Kidney (tissue), 14 donors: ENCODE measurements around the gene LIPC. TPM values are rescaled to one million over a fixed set of nuclear protein-coding genes. Genes with fewer than 3 reads are reported as not detected.

Experiments
- DNase-seq, 5 donors: peaks; one replicate each; pipeline ENCODE4 v3.0.0-alpha.2; 2013 to 2020
- FAIRE-seq: peaks from 2 replicates; lab custom pipeline; 2012; peaks lifted over from hg19 to GRCh38; lab: Jason Lieb, UNC
- H3K27ac ChIP-seq, 2 donors: one replicate each; pipeline ENCODE4 v1.7.0; 2013; ENCODE audit warnings: low read depth in 2 of 2, low read length in 2 of 2, inconsistent platforms in 1 of 2
- H3K27me3 ChIP-seq: one replicate; pipeline ENCODE4 v1.7.1; 2013; ENCODE audit warnings: low read length, inconsistent platforms; ENCODE audit not compliant: control insufficient read depth, insufficient read depth
- H3K36me3 ChIP-seq, 3 donors: one replicate each; pipeline versions ENCODE4 v1.7.0 to v1.7.1; 2013; ENCODE audit warnings: low read length in 3 of 3, control low read depth in 1 of 3, inconsistent platforms in 1 of 3; ENCODE audit not compliant: insufficient read depth in 3 of 3, control insufficient read depth in 2 of 3
- H3K4me1 ChIP-seq, 3 donors: one replicate each; pipeline versions ENCODE4 v1.7.0 to v1.7.1; 2013; ENCODE audit warnings: low read length in 3 of 3, inconsistent platforms in 1 of 3, low read depth in 1 of 3; ENCODE audit not compliant: control insufficient read depth in 2 of 3, insufficient read depth in 2 of 3
- H3K4me3 ChIP-seq, 3 donors: one replicate each; pipeline versions ENCODE4 v1.7.0 to v1.8.1; 2013; ENCODE audit warnings: low read length in 3 of 3, control low read depth in 1 of 3, inconsistent platforms in 1 of 3
- H3K9ac ChIP-seq, 3 donors: one replicate each; pipeline versions ENCODE4 v1.7.0 to v1.7.1; 2013; ENCODE audit warnings: low read length in 3 of 3, control low read depth in 1 of 3, inconsistent platforms in 1 of 3
- H3K9me3 ChIP-seq, 3 donors: one replicate each; pipeline versions ENCODE4 v1.7.0 to v1.7.1; 2013; ENCODE audit warnings: low read length in 3 of 3, control low read depth in 1 of 3, inconsistent platforms in 1 of 3; ENCODE audit not compliant: control insufficient read depth in 2 of 3, insufficient read depth in 1 of 3
- CTCF ChIP-seq: IDR thresholded peaks from 3 replicates; pipeline ENCODE4 v1.5.1; 2012; ENCODE audit warnings: mild to moderate bottlenecking, moderate library complexity, borderline replicate concordance; ENCODE audit not compliant: insufficient read depth; ENCODE audit errors: extremely low read depth
- intact Hi-C: fragments of 100-400 bp; cut with DNase I; formaldehyde crosslinking; loops from one replicate; pipeline ENCODE4 v1.11.1; 2022
- polyA plus RNA-seq: library from polyadenylated mRNA; stranded (reverse); fragments of 350-450 nt; fragmentation: Illumina TruSeq; extraction: RNeasy Lipid Tissue Mini Kit (QIAGEN cat#74804); gene quantifications from one replicate; pipeline ENCODE4 v1.2.3, GENCODE V29; 2014; ENCODE audit warnings: low read depth, low replicate concordance; ENCODE audit not compliant: insufficient read depth
- total RNA-seq: library from RNA; stranded (reverse); fragmentation: NEBNext Ultra II Directional; extraction: Animal tissue kit (Norgen Biotek cat#: 25700); gene quantifications from one replicate; pipeline ENCODE4 v1.2.1, GENCODE V29; 2021
- donor health status: control.
- donor health status: control.
- donor health status: control.
- donor health status: control.
- donor health status: control.
- donor health status: DM: yes; HTN: yes; CAD: no.
- donor health status: Normal renal cell carcinoma (clear cell type).

LIPC gene
- total and polyA plus RNA-seq, 2 donors from 2014 or later, result 9.9 to 21.6 TPM

DNA sequence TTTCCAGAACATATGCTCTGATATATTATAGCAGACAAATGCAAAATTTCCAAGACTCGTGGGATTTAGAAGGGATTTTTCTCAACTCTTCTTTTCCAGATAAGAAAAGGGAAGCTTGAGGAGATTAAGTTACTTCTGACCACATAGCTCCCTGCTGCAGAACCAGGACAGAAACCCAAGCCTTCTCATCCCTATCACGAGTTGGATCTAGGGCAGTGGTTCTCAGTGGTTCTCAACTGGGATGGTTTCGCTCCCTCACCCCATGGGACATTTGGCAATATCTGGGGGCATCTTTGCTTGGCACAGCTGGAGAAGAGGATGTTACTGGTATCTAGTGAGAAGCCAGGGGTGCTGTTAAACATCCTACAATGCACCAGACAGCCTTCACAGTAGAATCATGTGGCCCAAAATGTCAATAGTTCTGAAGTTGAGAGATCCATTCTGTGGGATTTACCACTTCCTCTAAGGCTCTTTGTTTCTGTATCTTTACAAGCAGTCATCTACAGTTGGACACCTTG, 64.2 kb downstream of the LIPC start:
- no peak for FAIRE-seq
- Histone ChIP-seq H3K4me3 (no peak overlapping the region), H3K27me3 (no peaks in the 10 kb centered on the region), H3K36me3 (no peaks in the 10 kb centered on the region), H3K4me1 (peaks cover 0 to 9% (median 3%) of the 10 kb centered on the region in 3 donors), H3K9ac (no peak overlapping the region), H3K27ac (no peak overlapping the region), H3K9me3 (no peaks in the 10 kb centered on the region)
- no peak for TF ChIP-seq CTCF
- DNase-seq, result no peak
- intact Hi-C loops, result no loop called here

DNA sequence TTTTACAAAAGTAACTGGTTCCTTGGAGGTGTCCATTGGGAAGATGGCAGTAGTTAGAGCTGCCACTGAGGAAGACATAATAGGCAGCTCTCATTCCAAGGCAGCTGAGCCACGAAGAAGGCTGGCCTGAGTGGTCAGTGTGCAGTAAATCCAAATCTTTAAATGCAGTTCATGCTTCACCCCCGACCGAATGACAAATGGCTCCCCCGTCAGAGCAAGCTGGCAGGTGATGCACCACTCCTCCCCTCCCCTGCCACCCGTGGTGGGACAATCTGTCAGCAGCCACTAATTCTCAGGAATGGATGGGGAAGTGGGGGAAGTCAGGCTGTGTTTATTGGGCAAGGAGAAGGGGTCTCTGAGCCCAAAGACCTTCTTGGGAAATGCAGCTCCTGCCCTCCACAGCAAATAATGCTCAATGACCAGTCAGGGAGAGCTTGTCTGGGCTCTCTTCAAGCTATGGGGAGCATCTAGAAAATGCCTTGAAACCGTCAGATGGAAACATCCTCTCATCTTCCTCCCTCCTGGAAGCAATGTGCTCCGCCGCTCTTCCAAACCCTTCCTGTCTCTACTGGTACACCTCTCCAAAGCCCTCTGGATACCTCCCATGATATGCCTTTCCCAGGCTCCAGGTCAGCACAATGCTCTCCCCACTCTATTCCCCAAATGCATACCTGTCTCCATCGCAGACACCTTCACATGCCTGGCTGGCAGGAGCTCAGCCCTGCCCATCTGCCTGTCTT, 65.4 kb downstream of the LIPC start:
- Histone ChIP-seq H3K4me3 (no peak overlapping the region), H3K9ac (no peak overlapping the region), H3K36me3 (no peaks in the 10 kb centered on the region), H3K27ac (no peak overlapping the region), H3K27me3 (no peaks in the 10 kb centered on the region), H3K9me3 (no peaks in the 10 kb centered on the region), H3K4me1 (peaks cover 0 to 9% (median 3%) of the 10 kb centered on the region in 3 donors)
- intact Hi-C loops, result no loop called here
- FAIRE-seq (no peak), DNase-seq (no peak)
- TF ChIP-seq CTCF, result no peak

GRCh38 chr15:58498821-58499580, 67.2 kb downstream of the LIPC start:
- DNase-seq (peak; percentile 81 to 92 (median 84)), FAIRE-seq (no peak)
- Histone ChIP-seq H3K9me3 (no peaks in the 10 kb centered on the region), H3K9ac (no peak overlapping the region), H3K4me1 (peaks cover 0 to 9% (median 3%) of the 10 kb centered on the region in 3 donors), H3K27me3 (no peaks in the 10 kb centered on the region), H3K36me3 (no peaks in the 10 kb centered on the region), H3K27ac (peak overlapping the region in 1 of 2 donors; percentile 29), H3K4me3 (no peak overlapping the region)
- intact Hi-C loops, result no loop called here
- TF ChIP-seq CTCF, result no peak
